ENCODE measurements around the gene SLC4A3.

GRCh38 chr2:219684721-219685689 is 57.6 kb downstream of the SLC4A3 start:
- TF ChIP-seq SIN3A (IDR thresholded peaks at IDR 0.05; ENCODE audit: low read depth) (no peak), POLR2A (IDR thresholded peaks at IDR 0.05; ENCODE audit: borderline replicate concordance, extremely low read depth, insufficient read depth, insufficient read length) (peak; percentile 75), POLR2AphosphoS5 (IDR thresholded peaks at IDR 0.05; ENCODE audit: low read depth, low read length) (peak; percentile 99), EGR1 (IDR thresholded peaks at IDR 0.05; ENCODE audit: low read depth) (no peak), YY1 (IDR thresholded peaks at IDR 0.05; ENCODE audit: extremely low read depth, insufficient replicate concordance, low read depth, low read length) (no peak), TCF7L2 (IDR thresholded peaks at IDR 0.05; ENCODE audit: borderline replicate concordance, extremely low read depth, insufficient read depth, insufficient read length) (no peak)
- TF ChIP-seq, protein P1, sequence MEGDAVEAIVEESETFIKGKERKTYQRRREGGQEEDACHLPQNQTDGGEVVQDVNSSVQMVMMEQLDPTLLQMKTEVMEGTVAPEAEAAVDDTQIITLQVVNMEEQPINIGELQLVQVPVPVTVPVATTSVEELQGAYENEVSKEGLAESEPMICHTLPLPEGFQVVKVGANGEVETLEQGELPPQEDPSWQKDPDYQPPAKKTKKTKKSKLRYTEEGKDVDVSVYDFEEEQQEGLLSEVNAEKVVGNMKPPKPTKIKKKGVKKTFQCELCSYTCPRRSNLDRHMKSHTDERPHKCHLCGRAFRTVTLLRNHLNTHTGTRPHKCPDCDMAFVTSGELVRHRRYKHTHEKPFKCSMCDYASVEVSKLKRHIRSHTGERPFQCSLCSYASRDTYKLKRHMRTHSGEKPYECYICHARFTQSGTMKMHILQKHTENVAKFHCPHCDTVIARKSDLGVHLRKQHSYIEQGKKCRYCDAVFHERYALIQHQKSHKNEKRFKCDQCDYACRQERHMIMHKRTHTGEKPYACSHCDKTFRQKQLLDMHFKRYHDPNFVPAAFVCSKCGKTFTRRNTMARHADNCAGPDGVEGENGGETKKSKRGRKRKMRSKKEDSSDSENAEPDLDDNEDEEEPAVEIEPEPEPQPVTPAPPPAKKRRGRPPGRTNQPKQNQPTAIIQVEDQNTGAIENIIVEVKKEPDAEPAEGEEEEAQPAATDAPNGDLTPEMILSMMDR (IDR thresholded peaks at IDR 0.05 in 2 of 3, conservative IDR thresholded peaks at IDR 0.05 in 1 of 3; ENCODE audit: borderline replicate concordance in 1 of 3, insufficient read depth in 1 of 3, low read depth in 2 of 3, low read length in 2 of 3): no peak
- TF ChIP-seq, protein P2, sequence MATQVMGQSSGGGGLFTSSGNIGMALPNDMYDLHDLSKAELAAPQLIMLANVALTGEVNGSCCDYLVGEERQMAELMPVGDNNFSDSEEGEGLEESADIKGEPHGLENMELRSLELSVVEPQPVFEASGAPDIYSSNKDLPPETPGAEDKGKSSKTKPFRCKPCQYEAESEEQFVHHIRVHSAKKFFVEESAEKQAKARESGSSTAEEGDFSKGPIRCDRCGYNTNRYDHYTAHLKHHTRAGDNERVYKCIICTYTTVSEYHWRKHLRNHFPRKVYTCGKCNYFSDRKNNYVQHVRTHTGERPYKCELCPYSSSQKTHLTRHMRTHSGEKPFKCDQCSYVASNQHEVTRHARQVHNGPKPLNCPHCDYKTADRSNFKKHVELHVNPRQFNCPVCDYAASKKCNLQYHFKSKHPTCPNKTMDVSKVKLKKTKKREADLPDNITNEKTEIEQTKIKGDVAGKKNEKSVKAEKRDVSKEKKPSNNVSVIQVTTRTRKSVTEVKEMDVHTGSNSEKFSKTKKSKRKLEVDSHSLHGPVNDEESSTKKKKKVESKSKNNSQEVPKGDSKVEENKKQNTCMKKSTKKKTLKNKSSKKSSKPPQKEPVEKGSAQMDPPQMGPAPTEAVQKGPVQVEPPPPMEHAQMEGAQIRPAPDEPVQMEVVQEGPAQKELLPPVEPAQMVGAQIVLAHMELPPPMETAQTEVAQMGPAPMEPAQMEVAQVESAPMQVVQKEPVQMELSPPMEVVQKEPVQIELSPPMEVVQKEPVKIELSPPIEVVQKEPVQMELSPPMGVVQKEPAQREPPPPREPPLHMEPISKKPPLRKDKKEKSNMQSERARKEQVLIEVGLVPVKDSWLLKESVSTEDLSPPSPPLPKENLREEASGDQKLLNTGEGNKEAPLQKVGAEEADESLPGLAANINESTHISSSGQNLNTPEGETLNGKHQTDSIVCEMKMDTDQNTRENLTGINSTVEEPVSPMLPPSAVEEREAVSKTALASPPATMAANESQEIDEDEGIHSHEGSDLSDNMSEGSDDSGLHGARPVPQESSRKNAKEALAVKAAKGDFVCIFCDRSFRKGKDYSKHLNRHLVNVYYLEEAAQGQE (IDR thresholded peaks at IDR 0.05; ENCODE audit: low read depth): no peak

Measured in HCT116 (cell line).